Stimulated activated CD8-positive, alpha-beta memory T cell treated with anti-CD3 and anti-CD28 coated beads, Interleukin-7, amount 100 ng/mL, for 48 hours (primary cell): ENCODE results near the gene ID2.

Source experiments
- DNase-seq, 2 donors: peaks; one replicate each; pipeline ENCODE4 v3.0.0-alpha.2; 2020; ENCODE audit warnings: low read depth in 1 of 2; ENCODE audit errors: extremely low read depth in 1 of 2

Gene ID2

DNA sequence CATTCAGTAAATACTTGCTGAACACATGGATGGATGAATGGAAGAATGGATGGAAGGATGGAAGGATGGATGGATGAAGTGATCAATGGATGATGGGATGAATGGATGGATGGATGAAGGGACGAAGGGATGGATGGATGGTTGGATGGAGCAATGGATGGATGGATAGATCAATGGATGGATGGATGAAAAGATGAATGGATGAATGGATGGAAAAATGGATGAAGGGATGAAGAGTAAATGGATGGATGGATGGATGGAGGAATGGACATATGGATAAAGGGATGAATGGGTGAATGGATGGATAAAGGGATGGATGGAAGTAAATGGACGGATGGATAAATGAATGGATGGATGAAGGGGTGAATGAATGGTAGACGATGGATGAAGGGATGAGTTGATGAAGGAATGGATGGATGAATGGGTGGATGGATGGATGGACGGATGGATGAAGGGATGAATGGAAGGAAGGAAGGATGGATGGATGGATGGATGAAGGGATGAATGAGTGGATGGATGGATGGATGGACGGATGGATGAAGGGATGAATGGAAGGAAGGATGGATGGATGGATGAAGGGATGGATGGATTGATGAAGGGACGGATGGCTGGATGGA lies 13.9 kb upstream of the ID2 start:
- no peak for DNase-seq

DNA sequence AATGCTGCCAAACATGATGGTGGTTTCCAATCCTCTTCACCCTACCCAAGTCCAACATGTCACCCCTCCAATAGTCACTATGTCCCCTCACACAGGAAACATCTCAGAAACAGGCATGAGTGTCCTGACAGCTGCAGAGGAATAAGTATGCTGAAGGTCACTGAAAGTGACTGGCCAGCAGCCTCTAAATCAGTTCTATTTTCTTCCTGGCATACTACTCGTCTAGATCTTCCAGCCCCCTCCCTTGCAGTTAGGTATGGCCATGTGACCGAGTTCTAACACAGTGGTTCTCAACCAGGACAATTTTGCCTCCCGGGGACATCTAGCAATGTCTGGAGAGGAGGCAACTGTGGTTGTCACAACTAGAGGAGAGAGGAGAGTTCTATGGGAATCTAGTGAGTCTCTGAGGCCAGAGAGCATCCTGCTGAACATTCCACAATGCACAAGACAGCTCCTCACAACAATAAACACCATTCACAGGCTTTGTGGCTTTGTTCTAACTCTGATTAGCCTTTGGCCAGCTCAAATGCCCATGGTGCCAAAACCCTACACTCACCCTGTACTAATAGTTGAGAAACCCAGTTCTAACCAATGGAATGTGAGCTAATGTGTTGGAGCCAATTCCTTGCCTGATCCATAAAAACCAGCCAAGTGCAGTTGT lies 12.6 kb upstream of the ID2 start:
- DNase-seq = no peak

DNA sequence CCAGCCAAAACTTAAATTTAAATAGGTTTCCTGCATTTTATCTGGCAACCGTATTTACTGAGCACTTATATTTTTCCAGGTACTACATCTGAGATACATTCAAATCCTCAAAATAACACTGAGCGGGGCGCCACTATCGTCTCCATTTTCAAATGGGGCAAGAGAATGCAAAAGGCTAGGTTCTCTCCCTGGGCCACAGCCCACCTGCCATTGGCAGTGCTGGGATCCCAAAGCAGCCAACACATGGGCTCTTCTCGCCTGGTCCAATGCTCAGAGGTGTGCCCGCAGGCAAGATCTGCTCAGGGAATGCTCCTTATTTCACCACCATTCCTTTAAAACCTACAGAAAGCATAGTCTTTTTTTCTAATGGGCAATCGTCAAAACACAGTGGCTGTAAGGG lies 11.3 kb upstream of the ID2 start:
- DNase-seq = no peak

DNA sequence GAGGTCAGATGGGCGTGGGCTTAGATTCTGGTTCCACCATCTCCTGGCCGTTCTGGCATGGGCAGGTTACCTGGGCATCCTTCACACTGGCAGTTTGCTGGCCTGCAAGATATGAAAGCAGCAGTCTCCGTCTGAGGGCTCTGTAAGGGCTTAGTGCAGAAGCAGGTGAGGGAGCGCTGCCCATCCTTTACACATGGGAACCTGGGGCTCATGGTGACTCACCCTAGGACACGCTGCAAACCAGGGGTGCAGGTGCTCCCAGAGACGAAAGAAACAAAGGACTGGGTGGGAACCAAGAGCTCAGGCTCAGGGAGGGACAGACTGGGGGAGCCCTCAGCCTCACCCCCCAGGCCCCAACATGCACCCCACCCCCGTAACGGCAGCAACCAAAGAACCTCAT lies 10.7 kb upstream of the ID2 start:
- DNase-seq = no peak

DNA sequence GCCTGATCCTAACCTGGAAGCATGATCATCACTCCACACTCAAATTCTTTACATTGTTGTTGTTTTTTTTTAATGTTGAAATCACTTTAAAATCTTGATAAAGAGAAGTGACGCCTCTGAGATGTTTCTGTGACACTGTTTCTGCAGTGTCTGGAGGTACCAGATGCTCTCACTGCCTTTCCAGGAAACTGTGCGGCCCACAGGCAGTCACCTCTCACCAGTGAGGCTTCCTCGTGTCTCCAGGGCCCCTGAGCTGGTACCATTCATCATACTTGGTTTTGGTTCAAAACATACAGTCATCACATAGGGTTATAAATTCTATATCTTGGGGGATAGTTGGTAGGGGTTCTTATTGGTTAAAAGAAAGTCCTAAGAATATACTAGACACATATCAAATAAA lies 10.1 kb upstream of the ID2 start:
- no peak for DNase-seq

DNA sequence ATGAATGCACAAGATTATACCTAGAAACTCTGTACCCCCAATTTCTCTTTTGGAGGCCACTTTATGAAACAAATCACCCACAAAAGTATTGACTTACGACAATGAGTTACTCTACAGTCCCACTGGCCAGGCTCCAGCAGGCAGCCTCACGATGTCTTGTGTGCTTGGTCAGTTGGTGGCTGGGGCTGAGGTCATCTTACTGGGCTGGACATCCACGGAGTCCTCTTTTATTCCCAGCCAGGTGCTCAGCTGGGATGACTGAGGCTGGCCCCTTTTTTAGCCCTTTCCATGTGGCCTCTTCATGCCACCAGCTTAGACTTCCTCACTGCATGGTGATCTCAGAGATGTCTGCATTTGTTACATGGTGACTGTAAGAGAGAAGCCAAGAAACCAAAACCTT lies 8.9 kb upstream of the ID2 start:
- DNase-seq = no peak

DNA sequence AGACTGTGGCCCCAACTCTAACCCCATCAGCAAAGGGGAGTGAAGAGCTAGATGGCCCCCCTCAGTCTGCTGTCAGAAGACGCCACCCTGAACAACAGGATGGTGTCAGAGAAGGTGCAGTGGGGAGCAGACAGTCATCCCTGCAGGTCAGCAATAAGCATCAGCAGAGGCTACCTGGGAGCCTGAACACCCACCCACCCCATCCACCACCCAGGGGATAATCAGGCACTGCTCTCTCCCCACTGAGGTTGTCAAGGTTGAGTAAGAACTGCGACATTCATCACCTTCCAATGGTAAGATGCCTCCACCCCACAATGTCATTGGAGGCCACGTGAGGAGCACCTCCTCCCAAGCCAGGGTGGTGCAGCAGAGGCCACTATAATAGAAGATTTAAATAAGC lies 8.5 kb upstream of the ID2 start:
- no peak for DNase-seq

DNA sequence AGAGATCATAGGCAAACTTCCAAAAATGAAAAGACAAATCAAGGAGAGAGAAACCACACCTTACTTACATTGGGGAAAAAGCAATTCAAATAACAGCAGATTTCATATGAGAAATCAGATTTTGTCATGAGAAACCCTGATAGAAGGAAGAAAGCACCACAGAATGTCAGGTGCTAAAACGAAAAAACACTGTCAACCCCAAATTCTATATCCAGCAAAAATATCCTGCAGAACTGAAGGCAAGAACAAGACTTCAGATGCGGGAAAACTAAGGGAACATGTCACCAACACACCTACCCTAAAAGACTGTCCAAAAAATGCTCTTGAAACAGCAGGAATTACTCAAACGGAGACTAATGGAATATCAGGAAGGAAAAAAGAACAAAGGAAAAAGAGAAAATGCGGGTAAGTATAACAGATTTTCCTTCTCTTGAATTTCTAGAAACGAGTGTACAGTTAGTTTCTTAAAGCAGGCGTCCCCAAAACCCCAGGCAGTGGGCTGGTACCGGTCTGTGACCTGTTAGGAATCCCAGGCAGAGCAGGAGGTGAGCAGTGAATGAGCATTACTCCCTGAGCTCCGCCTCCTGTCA lies 7.3 kb upstream of the ID2 start:
- no peak for DNase-seq

DNA sequence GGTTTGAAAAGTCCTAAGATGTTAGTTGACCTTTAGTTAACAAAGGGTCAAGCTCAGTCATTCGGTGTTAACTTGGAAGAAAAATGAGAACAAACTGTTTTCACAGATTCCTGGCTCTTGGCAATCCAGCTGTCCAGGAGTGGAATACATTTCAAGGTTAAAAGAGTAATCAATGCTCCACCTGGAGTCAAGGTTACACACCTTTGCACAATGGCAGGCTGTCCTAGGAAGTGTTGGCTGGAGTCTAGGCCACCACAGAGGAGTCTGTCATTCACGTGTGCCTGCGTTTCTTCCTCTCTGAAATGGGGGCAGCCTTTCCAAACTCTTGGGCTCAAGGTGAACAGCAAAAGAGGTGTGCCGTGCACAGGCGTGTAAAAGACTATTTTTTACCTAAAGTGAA lies 6.3 kb upstream of the ID2 start:
- no peak for DNase-seq

DNA sequence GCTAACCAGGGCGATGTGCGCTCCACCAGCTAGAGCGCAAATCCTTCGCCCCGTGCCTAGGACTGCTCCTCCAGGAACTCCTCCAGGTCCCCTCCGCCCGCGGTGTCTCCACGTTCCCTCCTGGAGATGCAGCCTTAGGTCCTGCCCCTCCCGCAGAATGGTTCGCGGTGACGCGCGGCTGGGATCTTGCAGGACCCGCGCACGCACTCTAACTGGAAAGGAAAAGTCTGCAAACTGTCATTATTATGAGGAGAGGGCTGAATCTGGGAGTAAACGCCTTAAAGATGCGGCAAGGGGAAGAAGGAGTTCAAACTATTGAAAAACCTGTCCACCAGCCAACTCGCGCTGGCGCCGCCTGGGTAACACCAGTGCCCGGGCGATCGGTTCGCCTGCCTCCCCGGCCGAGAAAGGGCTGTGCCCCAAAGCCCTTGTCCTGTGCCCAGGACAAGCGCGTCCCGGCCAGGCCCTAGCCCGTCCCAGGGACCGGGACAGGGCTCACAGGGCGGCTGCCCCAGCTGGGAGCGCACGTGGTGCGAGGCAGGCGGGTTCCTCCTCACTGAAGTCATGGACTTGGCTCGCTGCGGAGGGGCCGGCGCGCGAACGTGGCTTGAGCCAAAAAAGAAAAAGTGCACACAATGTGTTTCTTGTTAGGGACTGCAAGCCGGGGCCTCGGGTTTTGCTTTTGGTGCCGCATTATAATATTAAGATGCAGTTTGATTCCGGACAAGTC lies 5.5 kb upstream of the ID2 start:
- no peak for DNase-seq

DNA sequence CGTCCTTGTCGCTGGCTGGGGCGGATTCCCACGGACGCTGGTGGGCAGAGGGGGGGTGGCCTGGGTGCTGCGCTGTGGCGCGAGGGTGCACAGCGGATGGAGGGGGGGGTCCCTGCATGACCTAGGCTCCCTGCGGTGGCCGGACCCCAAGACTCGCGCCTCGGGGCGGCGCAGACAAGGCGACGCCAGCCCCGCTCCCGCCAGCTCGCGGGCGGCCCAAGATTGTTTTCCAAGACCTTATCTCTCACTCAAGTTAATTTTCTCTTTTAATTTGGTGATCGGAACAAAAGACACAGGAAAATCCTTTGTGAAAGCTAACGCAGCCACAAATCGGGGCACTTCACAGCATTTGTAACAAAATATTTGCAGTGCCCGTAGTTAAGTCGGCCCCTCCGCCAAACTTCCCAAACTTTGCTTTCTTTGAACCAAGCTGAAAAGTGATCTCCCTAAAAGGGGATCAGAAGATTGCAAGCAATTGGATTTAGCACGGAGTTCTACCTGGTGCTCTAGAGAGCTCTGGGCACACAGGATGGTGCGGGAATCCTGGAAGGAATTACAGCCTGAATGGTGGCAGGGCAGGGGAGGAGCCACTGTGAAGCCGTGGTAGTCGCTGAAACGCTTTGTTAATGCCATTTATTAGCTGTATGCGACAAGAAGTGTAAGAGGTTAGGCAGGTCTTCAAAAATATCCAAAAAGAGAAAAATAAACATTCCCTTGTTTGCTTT lies 4.8 kb upstream of the ID2 start:
- no peak for DNase-seq

DNA sequence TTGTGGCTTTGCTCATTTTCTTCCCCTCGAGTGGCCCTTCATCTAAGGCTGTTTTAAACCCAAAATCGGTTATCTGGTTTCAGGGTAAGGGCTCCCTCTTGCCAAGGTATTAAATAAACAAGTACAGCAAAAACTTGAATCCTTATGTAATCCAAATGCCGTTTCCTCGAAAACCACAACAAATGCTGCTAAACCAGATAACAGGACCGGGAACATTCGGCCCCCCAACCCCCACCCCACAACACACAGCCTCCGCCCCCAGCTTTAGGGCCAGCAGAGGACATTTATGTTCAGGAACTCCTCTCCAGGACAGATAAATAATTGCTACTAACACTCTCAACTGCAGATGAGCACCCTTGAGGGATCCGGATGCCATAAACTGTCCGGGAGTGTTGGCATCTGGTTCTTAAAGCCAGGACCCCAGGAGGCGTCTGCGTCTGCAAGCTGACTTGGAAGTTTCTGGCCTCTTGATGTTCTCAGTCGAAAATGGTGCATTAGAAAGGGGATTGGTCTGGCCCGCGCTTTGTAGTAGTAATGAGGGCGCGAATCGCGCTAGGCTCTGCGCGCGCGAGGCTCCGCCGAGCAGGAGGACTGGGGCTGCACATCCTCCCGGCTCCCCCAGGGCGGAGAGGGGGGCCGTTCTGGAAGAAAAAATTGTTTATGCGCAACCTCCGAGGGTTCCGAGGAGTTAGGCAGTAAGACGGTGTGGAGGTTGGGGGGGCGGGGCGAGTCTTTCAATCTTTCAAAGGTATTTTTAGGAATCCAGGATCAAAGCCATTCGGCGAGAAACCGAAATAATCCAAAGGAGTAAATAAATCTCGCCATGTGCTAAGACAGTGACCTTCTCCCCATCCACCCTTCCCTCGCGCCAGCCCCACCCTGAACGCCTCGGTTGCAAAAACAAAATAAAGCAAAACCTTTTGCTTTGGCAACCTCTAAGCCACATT lies 3.9 kb upstream of the ID2 start:
- no peak for DNase-seq

DNA sequence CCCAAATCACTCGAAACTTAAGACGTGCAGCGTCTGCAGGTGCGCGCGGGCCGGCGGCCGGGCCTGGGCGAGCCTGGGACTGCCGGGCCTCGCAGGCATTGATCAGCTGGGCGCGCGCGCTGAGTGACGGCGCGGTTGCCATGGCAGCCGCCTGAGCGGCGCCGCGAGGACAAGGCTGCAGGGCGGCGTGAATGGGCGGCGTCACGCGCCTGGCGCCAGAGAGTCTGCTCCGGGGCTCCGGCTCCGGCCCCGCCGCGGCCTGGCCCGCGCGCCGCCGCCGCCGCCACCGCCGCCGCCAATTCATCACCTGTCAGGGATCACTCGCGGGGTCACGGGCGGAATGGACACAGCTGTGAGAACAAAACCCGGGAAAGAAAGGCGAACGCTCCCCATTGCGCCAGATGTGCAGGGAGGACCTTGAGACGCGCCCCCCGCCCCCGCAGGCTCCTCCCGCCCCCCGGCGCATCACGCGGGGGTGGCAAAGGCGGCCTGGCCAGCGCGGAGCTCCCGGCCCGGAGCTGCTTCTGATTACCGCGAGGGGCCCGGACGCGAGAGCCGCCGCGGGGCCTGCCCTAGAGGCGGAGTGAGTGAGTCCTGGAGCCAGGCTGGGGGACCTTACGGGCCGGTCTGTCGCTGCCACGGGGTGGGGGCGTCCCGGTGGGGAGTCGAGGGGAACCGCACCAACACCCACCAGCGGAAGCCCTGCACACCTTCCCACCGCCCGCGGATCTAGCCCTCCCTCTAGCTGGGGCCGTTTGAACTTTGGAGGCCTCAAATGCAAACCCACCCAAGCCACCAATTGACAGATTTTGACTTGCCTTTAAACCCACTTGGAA lies 2.9 kb upstream of the ID2 start:
- peak; percentile 80 for DNase-seq

DNA sequence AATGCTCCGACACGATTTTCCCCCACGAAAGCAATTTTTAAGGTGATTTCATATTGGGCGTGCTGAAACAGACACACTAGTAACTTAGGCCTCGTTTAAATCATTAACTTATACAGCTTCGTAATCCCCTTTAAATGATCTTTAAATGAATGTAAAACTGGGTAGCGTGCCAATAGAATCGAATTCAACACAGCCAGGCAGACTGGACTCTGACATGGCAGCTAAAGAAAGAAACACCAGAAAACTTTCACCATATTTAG lies 2.4 kb upstream of the ID2 start:
- no peak for DNase-seq

DNA sequence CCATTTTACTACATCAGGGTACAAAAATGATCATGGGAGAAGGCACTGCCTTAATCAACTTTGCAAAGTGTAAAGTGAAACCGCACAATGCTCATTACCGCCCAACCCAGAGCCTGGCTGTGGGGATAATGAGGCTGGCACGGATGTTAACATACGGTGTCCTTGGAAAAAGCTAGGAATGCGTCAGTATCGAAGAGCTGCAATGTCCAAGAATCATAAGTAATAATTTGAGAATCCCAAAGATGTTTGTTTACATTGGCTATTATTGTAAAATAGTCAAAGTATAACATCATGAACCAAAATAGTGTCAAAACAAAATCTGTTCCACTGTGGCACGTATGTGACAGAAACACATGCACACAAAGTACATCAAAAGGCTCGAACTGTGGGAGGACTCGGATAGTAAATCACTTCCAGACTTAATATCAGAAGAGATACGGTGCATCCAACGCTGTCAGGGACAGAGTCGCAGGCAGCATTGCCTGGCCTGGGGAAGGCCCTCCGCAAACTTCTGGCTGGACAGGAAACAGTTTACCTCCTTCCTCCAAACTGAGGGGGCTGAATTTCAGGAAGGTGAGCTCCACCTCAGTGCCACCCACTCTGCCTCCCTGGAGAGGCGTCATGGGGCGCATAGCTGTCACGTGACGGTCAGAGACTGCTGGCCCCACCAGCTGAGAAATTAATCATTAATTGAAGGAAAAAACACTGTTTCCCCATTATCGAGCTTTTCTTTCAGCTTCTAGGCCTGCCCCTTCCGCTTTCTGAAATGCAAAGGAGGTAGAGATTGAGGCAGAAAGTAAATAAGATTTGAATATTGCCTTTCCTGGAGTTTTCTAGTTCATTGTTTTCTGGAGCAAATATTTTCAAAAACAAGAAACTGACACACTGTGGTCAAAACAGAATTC lies 1.8 kb upstream of the ID2 start:
- no peak for DNase-seq

DNA sequence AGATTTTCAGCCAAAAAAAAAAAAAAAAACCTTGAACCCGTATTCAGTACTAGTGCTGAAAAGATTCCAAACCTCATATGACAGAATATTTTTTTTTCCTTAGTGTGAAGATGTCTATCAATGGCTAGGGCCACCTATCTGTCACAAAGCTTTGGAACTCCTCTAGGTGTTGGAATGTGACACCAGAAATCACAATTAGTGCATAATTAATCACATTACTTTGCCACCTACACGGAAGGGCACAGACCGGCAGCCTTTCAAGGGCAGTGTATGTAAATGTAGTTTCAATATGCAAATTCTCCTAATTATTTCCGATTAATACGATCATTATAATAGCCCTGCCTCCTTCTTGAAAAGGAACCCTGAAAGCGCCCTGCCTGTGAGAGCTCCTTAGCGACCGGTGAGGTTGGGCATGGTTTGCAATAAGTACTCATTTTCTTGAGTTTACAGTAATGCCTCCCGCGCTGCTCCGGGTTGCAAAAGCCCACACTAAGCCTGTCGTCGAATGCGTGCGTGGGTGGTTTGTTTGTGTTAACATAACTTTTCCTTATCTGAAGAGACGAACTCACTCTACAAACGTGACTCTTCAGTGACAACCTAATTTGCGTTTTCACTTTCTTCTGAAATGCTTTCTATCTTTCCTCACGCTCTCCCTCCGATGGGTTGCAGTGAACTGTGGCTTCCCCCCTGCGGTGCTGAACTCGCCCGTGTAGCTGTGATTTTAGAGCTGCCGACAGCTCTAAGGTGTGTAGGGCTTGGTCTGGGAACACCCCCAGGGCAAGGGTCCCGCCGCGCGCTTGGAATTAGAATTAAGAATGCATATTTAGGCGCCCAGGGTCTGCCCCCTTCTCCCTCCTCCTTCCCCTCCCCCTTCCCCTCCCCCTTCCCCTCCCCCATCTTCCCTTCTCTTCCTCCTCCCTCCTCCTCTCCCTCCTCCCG lies 765 bp upstream of the ID2 start:
- DNase-seq = peak in 1 of 2 donors; percentile 86
